PC-3 (cell line): ENCODE measurements around the gene MYL7. TPM values are rescaled to one million over a fixed set of nuclear protein-coding genes. Genes with fewer than 3 reads are reported as not detected.

Source experiments
- ATAC-seq: fragments of 200-7000 bp; cut with Tn5 transposase; 2 replicates; pipeline ENCODE4 v1.9.1; 2020; ENCODE audit warnings: mild to moderate bottlenecking, moderate library complexity
- BruUV-seq: library from RNA; stranded (reverse); fragments of 400-500 nt; replicated peaks from 2 replicates; lab custom pipeline; 2021; lab: Mats Ljungman, UMichigan
- CTCF ChIA-PET: fragments of 300-600 bp; sonication (Branson Sonifier 250); formaldehyde crosslinking; loops from one replicate; lab custom pipeline; 2022; ENCODE audit warnings: antibody characterized with exemption; lab: Charles Lee
- POLR2A ChIA-PET: fragments of 300-600 bp; sonication (Branson Sonifier 250); formaldehyde crosslinking; loops from one replicate; lab custom pipeline; 2022; ENCODE audit warnings: antibody characterized with exemption; ENCODE audit not compliant: unreplicated experiment; lab: Charles Lee
- DNase-seq: peaks from one replicate; pipeline ENCODE4 v3.0.0-alpha.2; 2015
- H2AFZ ChIP-seq: fragments of 300-600 bp; sonication (generic); 2 replicates; pipeline ENCODE4 v1.6.0; 2016; ENCODE audit warnings: antibody characterized with exemption, low read length
- H3F3A ChIP-seq: fragments of 300-600 bp; sonication (generic); one replicate; pipeline ENCODE4 v1.6.0; 2017; ENCODE audit warnings: antibody characterized with exemption, low read length, control low read depth, mild to moderate bottlenecking; ENCODE audit not compliant: unreplicated experiment
- H3K27ac ChIP-seq: fragments of 300-600 bp; sonication (generic); 2 replicates; pipeline ENCODE4 v1.5.1; 2016; ENCODE audit warnings: mild to moderate bottlenecking, low read length
- H3K27me3 ChIP-seq: fragments of 300-600 bp; sonication (generic); 2 replicates; pipeline ENCODE4 v1.6.1; 2016; ENCODE audit warnings: low read length, mixed read lengths
- H3K36me3 ChIP-seq: fragments of 300-600 bp; sonication (generic); 2 replicates; pipeline ENCODE4 v1.6.1; 2016; ENCODE audit warnings: low read depth, mixed run types, low read length, mixed read lengths
- H3K4me1 ChIP-seq: fragments of 300-600 bp; sonication (generic); 2 replicates; pipeline ENCODE4 v1.5.1; 2016; ENCODE audit warnings: low read length; ENCODE audit not compliant: insufficient read depth
- H3K4me2 ChIP-seq: fragments of 300-600 bp; sonication (generic); 2 replicates; pipeline ENCODE4 v1.6.0; 2016; ENCODE audit warnings: low read length
- H3K4me3 ChIP-seq: fragments of 300-600 bp; sonication (generic); 2 replicates; pipeline ENCODE4 v1.5.1; 2016; ENCODE audit warnings: mild to moderate bottlenecking, low read length, mixed read lengths
- H3K79me2 ChIP-seq: fragments of 300-600 bp; sonication (generic); 2 replicates; pipeline ENCODE4 v1.6.1; 2017; ENCODE audit warnings: low read length, mixed read lengths
- H3K9ac ChIP-seq: fragments of 300-600 bp; sonication (generic); 2 replicates; pipeline ENCODE4 v1.6.0; 2016; ENCODE audit warnings: mild to moderate bottlenecking, low read length
- H3K9me2 ChIP-seq: fragments of 300-600 bp; sonication (generic); replicated peaks from 2 replicates; pipeline ENCODE4 v1.6.1; 2016; ENCODE audit warnings: mixed run types, low read length, mixed read lengths
- H3K9me3 ChIP-seq: fragments of 300-600 bp; sonication (generic); 2 replicates; pipeline ENCODE4 v1.6.1; 2016; ENCODE audit warnings: low read length, mixed read lengths
- H4K20me1 ChIP-seq: fragments of 300-600 bp; sonication (generic); 2 replicates; pipeline ENCODE4 v1.6.1; 2016; ENCODE audit warnings: low read length, mixed read lengths
- CTCF ChIP-seq: fragments of 300-600 bp; sonication (generic); conservative IDR thresholded peaks from 2 replicates; pipeline ENCODE4 v1.5.1; 2017; ENCODE audit warnings: antibody characterized with exemption, low read depth, mild to moderate bottlenecking, low read length
- EZH2 ChIP-seq: fragments of 300-600 bp; sonication (generic); IDR thresholded peaks from one replicate; pipeline ENCODE4 v1.6.1; 2017; ENCODE audit warnings: antibody characterized with exemption, mild to moderate bottlenecking, low read length; ENCODE audit not compliant: unreplicated experiment
- EZH2phosphoT487 ChIP-seq: fragments of 300-600 bp; sonication (generic); IDR thresholded peaks from 2 replicates; pipeline ENCODE4 v1.6.1; 2018; ENCODE audit warnings: mild to moderate bottlenecking, antibody characterized with exemption, low read length, borderline replicate concordance
- intact Hi-C: fragments of 100-400 bp; cut with micrococcal nuclease; formaldehyde crosslinking; loops from 2 replicates; pipeline ENCODE4 v1.9.0; 2023
- total RNA-seq: library from RNA; depleted of rRNA; stranded (reverse); fragments of >200 nt; gene quantifications from 2 replicates; pipeline ENCODE4 v1.2.3, GENCODE V29; 2014

Gene MYL7
- total RNA-seq, 1 experiment from 2014 or later: not detected

- no peaks in the 10 kb centered on the region for H4K20me1 ChIP-seq
- peak within 1 kb of the TSS; percentile 93 for H3K9ac ChIP-seq
- POLR2A ChIA-PET: no interaction called here
- peaks cover 15% of the 10 kb centered on the region; the same call in 1 of the 2 replicates for H3K36me3 ChIP-seq
- H3K4me3 ChIP-seq: peak within 1 kb of the TSS; percentile 81
- DNase-seq: peak; percentile 96
- no TSS peak for BruUV-seq
- no peaks in the 10 kb centered on the region for H3F3A ChIP-seq
- peak within 1 kb of the TSS; percentile 49 for H3K27ac ChIP-seq
- H3K79me2 ChIP-seq: peaks cover 38% of the 10 kb centered on the region
- peak within 1 kb of the TSS; percentile 97 for H3K4me2 ChIP-seq
- CTCF ChIA-PET: interaction anchor here (0.6 kb wide), 1 partner anchor 358 kb away, joined by 3 read pairs; no protein-coding TSS in a partner anchor
- H3K9me3 ChIP-seq: no peaks in the 10 kb centered on the region
- peaks cover 20% of the 10 kb centered on the region for H3K4me1 ChIP-seq
- TF ChIP-seq EZH2 (no peak), EZH2phosphoT487 (no peak), CTCF (no peak)
- no peaks in the 10 kb centered on the region for H3K9me2 ChIP-seq
- no peaks in the 10 kb centered on the region for H3K27me3 ChIP-seq
- intact Hi-C loops: loop anchor here (1.0 to 2.0 kb wide), 2 partner anchors 41 to 51 kb away; partner anchors contain the start of gene POLM
- peak; percentile 99 for ATAC-seq
- peak within 1 kb of the TSS; percentile 98 for H2AFZ ChIP-seq
These were observed 17.7 kb downstream of the MYL7 start, which contains the start of gene POLD2 for GRCh38 chr7:44123190-44124003. TSS of gene POLD2 (minus strand) at chr7:44123548. CDS start at chr7:44122053, 1,495 bp downstream.

DNA sequence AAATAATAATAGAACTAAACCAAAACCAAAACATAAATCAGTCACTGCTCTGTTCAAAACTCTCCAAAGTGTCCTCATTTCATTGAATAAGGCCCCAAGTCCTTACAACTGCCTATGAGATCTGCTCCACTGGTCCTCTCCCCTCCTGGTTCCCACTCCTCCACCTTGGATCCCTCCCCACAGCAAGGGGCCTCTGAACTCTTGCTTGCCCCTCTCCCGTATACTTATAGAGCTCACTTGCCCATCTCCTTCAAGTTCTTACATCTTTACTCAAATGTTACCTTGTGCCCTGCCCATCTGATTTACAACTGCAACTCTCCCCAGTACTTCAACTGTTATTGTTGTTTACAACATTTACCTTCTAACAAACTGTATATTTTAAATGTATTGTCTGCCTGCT, 18.6 kb downstream of the MYL7 start:
- DNase-seq (no peak), ATAC-seq (no peak)
- Histone ChIP-seq H4K20me1 (no peaks in the 10 kb centered on the region), H3K27ac (peak overlapping the region; percentile 49; the same call in 1 of the 2 replicates), H3K4me3 (peak overlapping the region; percentile 81), H3K4me1 (peaks cover 20% of the 10 kb centered on the region), H3K9ac (peak overlapping the region; percentile 93), H3K79me2 (peaks cover 38% of the 10 kb centered on the region), H3K9me2 (no peaks in the 10 kb centered on the region), H3K4me2 (peak overlapping the region; percentile 97), H3K36me3 (peaks cover 21% of the 10 kb centered on the region; the same call in 1 of the 2 replicates), H3K27me3 (no peaks in the 10 kb centered on the region), H2AFZ (peak overlapping the region; percentile 74; the same call in 1 of the 2 replicates), H3K9me3 (no peaks in the 10 kb centered on the region), H3F3A (no peaks in the 10 kb centered on the region)
- no peak for TF ChIP-seq CTCF
- no peak for TF ChIP-seq EZH2
- no peak for TF ChIP-seq EZH2phosphoT487
- intact Hi-C loops: loop anchor here (2.0 kb wide), 1 partner anchor 40 kb away; the partner anchor contains the start of gene POLM
- CTCF ChIA-PET: no interaction called here
- BruUV-seq: no TSS peak
- POLR2A ChIA-PET: no interaction called here
